GM10847 (cell line): ENCODE results near the gene PPDPF.

Experiments used
- POLR2A ChIP-seq: IDR thresholded peaks from 2 replicates; pipeline ENCODE4 v1.6.1; 2011; ENCODE audit not compliant: insufficient read length; ENCODE audit errors: extremely low read depth

The PPDPF gene

GRCh38 chr20:63495167-63495720 lies 25.3 kb upstream of the PPDPF start:
- TF ChIP-seq POLR2A: no peak

- TF ChIP-seq POLR2A: no peak
These were observed 24.6 kb upstream of the PPDPF start for GRCh38 chr20:63495741-63496595.

- TF ChIP-seq POLR2A: no peak
These were observed 23.9 kb upstream of the PPDPF start for GRCh38 chr20:63496596-63497120.

- no peak for TF ChIP-seq POLR2A
These were observed 23.2 kb upstream of the PPDPF start for GRCh38 chr20:63497138-63497945.

- no peak for TF ChIP-seq POLR2A
These were observed 22.3 kb upstream of the PPDPF start for GRCh38 chr20:63497946-63498935.

GRCh38 chr20:63498960-63499337 lies 21.6 kb upstream of the PPDPF start, which contains the start of gene EEF1A2:
EEF1A2 (minus strand) TSS chr20:63499083; CDS start chr20:63497763, 1,320 bp downstream.
- TF ChIP-seq POLR2A: no peak

GRCh38 chr20:63499338-63499969 lies 21.1 kb upstream of the PPDPF start:
- TF ChIP-seq POLR2A: no peak

GRCh38 chr20:63500151-63500901 lies 20.2 kb upstream of the PPDPF start:
- TF ChIP-seq POLR2A: no peak

- no peak for TF ChIP-seq POLR2A
These were observed 19.4 kb upstream of the PPDPF start for GRCh38 chr20:63500902-63501817.

- TF ChIP-seq POLR2A: no peak
These were observed 18.5 kb upstream of the PPDPF start for GRCh38 chr20:63501818-63502670.

GRCh38 chr20:63502671-63503172 lies 17.8 kb upstream of the PPDPF start:
- TF ChIP-seq POLR2A: no peak
